GM18498 (cell line): ENCODE data around the gene EMILIN3.
"Not testable (repeated sequence)": the region's sequence is repeated elsewhere in the genome, so short reads cannot be mapped to it uniquely, and the experiment has no call there.

Source experiments
- ATAC-seq: cut with Tn5 transposase; IDR thresholded peaks from one replicate; pipeline ENCODE4 v1.9.1; 2021; ENCODE audit warnings: mild to moderate bottlenecking, moderate library complexity; ENCODE audit not compliant: unreplicated experiment

The EMILIN3 gene

DNA sequence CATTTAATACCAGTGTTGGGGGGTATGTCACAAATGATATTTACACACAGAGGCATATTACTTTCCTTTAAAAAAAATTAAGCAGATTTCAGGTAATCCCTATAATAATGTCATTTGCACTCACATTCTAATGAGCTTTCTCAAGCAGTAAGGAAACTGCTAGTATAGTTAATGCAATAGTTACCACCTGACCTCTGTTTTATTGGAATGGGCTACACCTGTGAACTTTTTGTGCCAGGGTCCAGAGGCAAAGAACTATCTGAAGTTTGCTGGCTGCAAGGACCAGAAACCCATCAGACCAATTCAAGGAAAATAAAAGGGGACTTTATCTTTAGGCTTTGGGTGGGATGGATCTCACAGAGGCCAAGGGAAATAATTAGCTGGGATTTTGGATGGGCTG is 46.2 kb downstream of the EMILIN3 start:
- no peak for ATAC-seq

DNA sequence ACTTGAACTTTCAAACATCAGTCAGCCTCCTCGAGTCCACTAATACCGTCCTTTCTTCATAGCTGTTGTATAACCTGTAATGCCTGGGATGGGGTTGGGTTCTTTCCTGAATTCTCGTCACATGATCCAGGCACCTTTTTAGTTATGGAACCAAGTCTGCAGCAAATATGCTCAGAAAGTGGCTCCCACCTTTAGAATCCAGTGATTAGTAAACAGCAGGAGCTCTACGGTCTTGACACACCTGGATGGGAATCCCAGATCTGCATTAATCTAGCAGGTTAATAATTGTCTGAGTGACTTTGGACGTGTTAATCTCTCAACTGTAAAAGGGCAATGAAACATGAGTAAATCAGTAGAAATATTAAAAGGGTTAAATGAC is 48.4 kb downstream of the EMILIN3 start:
- no peak for ATAC-seq

DNA sequence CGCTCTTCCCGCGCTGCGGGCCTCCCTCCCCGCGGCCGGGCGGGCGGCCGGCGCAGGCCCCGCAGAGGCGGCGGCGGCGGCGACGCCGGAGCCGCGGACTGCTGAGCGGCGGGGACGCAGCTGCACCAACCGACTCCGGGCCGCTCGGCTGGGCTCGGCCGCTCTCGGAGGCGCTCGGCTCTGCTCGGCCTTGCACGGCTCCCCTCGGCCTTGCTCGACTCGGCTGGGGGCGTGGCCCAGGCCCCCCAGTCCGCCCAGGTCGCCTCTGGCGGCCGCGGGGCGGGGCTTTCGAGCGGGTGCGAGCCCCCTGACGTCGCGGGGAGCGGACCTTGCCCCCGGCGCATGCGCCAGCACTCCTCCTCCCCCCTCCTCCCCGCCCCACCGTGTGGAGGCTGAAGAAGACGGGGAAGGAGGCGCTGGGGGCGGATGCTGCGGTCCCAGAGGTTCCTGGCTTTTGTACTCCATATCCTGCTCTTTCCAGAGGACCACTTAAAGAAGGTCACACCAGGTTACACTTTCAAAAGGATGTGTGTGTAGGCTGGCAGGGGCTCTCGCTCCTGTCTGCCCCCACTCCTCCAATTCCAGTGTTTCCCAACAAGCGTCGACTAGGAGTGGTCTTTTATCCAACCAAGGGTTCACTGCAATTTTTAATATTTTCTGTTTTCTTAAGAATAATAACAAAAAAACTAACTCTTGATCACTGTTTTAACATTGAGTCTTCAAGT is 48.9 kb downstream of the EMILIN3 start, which contains the start of gene ZHX3:
Gene ZHX3, minus strand, starts transcription at position 186 of the 725 bp plus-strand sequence. CDS start 112,815 bp downstream, outside the sequence.
- ATAC-seq, result peak; percentile 98

DNA sequence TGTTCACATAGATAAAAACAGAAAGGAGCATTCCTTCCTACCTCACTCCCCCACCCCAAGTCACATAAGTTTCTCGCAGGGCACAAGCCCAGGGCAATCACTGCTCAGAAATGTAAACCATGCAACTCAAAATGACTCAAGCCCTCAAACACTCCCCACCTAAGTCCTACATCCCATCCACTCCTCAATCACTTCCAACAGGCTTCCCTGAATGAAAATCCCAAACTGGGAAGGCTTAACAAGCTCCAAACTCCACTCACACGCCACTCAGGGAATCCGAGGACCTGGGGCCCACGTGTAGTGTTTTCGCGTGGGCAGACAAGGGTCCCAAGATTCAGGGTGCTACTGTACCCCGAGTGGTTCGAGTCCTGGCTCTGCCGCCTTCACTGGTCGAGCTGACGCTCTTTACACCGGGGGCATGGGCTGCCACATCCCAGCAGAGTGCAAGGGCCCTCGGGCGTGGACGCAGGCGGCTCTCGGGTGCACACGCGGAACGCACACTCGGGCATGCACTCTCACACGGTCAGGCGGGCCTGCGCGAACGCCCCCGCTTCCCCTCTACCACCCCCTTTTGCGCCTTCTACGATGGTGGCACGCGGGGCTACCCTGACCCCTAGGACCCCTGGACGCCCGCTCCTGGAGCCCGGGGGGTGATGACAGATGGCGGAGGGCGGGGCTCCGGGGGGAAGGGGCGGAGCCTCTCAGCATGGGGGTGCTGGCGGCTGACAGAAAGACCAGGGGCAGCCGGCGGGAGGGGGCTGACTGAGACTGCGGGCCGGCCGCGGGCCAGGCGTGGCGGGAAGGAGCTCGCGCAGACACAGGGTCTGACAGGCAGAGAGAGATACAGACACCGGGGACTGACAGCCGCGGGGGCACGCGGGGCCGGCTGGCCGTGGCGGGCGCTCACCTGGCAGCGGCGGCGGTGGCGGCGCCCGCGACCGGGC is 49.7 kb downstream of the EMILIN3 start:
- peak; percentile 70 for ATAC-seq

DNA sequence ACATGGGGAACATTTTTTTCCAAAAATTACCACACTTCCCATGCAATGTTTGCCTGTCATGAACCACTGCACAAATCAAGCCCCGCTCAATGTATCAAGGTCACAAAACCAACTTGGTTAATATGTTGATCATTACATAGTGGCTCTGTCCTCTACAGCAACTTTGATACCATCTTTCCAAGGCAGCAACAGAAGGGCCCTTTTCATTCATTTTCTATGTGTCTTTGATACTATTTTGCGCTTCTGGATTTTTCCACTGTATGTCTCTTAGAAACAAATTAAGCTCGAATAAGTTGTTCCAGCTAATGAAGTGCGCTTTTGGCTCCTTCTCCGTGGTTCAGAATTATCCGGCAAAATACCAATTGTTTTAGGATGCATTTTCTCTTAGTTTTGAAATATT is 50.6 kb downstream of the EMILIN3 start:
- no peak for ATAC-seq

DNA sequence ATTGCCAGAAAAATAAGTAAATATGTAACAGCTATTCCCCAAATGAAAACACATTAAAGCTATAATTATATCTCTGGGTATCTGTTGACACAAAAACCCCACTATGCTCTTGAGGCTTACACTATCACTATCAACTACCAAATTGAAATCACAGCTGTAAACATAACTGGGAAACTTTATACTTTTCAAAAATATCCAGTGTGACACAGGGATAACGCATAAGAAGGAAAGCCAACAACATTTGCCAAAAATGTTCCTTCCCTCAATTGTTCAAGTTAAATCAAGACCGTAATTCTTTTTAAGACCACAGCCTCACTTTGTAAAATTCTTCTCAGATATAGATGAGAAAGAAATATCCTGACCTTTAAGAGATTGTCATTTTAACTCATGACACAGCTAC is 52.2 kb downstream of the EMILIN3 start:
- no peak for ATAC-seq

DNA sequence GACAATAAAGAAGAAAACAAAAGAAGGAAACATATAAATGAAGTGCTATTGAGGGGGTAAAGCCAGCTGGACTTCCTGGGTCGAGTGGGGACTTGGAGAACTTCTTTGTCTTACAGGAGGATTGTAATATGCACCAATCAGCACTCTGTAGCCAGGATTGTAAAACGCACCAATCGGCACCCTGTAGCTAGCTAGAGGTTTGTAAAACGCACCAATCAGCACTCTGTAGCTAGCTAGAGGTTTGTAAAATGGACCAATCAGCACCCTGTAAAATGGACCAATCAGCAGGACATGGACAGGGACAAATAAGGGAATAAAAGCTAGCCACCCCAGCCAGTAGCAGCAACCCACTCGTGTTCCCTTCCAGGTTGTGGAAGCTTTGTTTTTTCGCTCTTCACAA is 54.6 kb downstream of the EMILIN3 start:
- ATAC-seq, result not testable (repeated sequence)
